ENCODE measurements around the gene ZPR1. TPM values are rescaled to one million over a fixed set of nuclear protein-coding genes. Genes with fewer than 3 reads are reported as not detected.

ZPR1 gene
- total RNA-seq, 1 experiment from 2014 or later = 139 TPM

- no peak for ATAC-seq
- DNase-seq (ENCODE audit: low read depth, low spot score) = no peak
Measured at GRCh38 chr11:116727990-116728389, 59.8 kb downstream of the ZPR1 start.

GRCh38 chr11:116725434-116726221, 62.2 kb downstream of the ZPR1 start:
- DNase-seq (ENCODE audit: low read depth, low spot score) (no peak), ATAC-seq (0 out of 2 replicates have a peak, but pooled peaks have one; percentile 9)
- in situ Hi-C loops (cut with HindIII; ENCODE audit: low pct_unique_long_range_greater_than_20kb, low sequenced_read_pairs) (no loop called here), intact Hi-C loops (cut with micrococcal nuclease; ENCODE audit: unreplicated experiment) (no loop called here)
- no peak overlapping the region for H3K4me3 ChIP-seq (ENCODE audit: low read depth in 2 of 2, low read length in 2 of 2)
- TF ChIP-seq POLR2AphosphoS5 (IDR thresholded peaks at IDR 0.05; ENCODE audit: low read depth, low read length) = no peak
- TF ChIP-seq CTCF (IDR thresholded peaks at IDR 0.05) = no peak
- no peak for TF ChIP-seq SIN3A (IDR thresholded peaks at IDR 0.05; ENCODE audit: borderline replicate concordance, insufficient read depth, low read depth, low read length)
- TF ChIP-seq TCF7L2 (IDR thresholded peaks at IDR 0.05; ENCODE audit: low read depth, low read length) = no peak
- no peak for TF ChIP-seq REST (IDR thresholded peaks at IDR 0.05; ENCODE audit: insufficient read depth in 1 of 2, low read depth in 2 of 2, low read length in 1 of 2)
- H3K36me3 ChIP-seq (ENCODE audit: control insufficient read depth, insufficient read depth, low read length) = no peaks in the 10 kb centered on the region
- H3K4me1 ChIP-seq (ENCODE audit: control insufficient read depth, insufficient read depth, low read length) = no peaks in the 10 kb centered on the region; the same call in 1 of the 2 replicates
- CTCF ChIA-PET = interaction anchor here (0.6 kb wide), 1 partner anchor 14 kb away, joined by 4 read pairs; no protein-coding TSS in a partner anchor
- POLR2A ChIA-PET = no interaction called here
- peaks cover 17% of the 10 kb centered on the region for H3K27me3 ChIP-seq (ENCODE audit: control insufficient read depth, insufficient read depth, low read length)
- H3K9me3 ChIP-seq (ENCODE audit: control insufficient read depth, insufficient read depth, low read depth, low read length) = no peaks in the 10 kb centered on the region
- no peak overlapping the region for H3K27ac ChIP-seq (ENCODE audit: low read length)
- no TSS peak for BruUV-seq (replicated peaks)

More at GRCh38 chr11:116727990-116728389, 59.8 kb downstream of the ZPR1 start:
- TF ChIP-seq REST (IDR thresholded peaks at IDR 0.05; ENCODE audit: insufficient read depth in 1 of 2, low read depth in 2 of 2, low read length in 1 of 2) = no peak
- no peak overlapping the region for H3K4me3 ChIP-seq (ENCODE audit: low read depth in 2 of 2, low read length in 2 of 2)
- no peak overlapping the region for H3K27ac ChIP-seq (ENCODE audit: low read length)
- H3K27me3 ChIP-seq (ENCODE audit: control insufficient read depth, insufficient read depth, low read length) = peaks cover 17% of the 10 kb centered on the region
- in situ Hi-C loops (cut with HindIII; ENCODE audit: low pct_unique_long_range_greater_than_20kb, low sequenced_read_pairs) = no loop called here
- BruUV-seq (replicated peaks) = no TSS peak
- CTCF ChIA-PET = no interaction called here
- intact Hi-C loops (cut with micrococcal nuclease; ENCODE audit: unreplicated experiment) = no loop called here
- H3K36me3 ChIP-seq (ENCODE audit: control insufficient read depth, insufficient read depth, low read length) = no peaks in the 10 kb centered on the region
- no peaks in the 10 kb centered on the region for H3K9me3 ChIP-seq (ENCODE audit: control insufficient read depth, insufficient read depth, low read depth, low read length)
- POLR2A ChIA-PET = no interaction called here
- H3K4me1 ChIP-seq (ENCODE audit: control insufficient read depth, insufficient read depth, low read length) = no peaks in the 10 kb centered on the region; the same call in 1 of the 2 replicates

Measured in Panc1 (cell line).